ENCODE measurements around the gene MAPT. TPM values are rescaled to one million over a fixed set of nuclear protein-coding genes. Genes with fewer than 3 reads are reported as not detected.

Gene MAPT
- total RNA-seq, 6 donors from 2014 or later: 2.1 to 3.7 (median 2.8) TPM

GRCh38 chr17:46031920-46032319 is 137.6 kb downstream of the MAPT start:
- ATAC-seq (ENCODE audit: low FRiP score in 2 of 2) (no peak), DNase-seq (no peak)
- Histone ChIP-seq H3K4me1 (peaks cover 0 to 10% (median 5%) of the 10 kb centered on the region in 4 donors), H3K27me3 (no peaks in the 10 kb centered on the region), H3K27ac (no peak overlapping the region), H3K4me3 (no peak overlapping the region), H3K36me3 (peaks cover 42 to 91% (median 65%) of the 10 kb centered on the region in 4 donors), H3K9me3 (no peaks in the 10 kb centered on the region)
- 85 to 97% methylated on average over 8 of the region's 8 CpGs for WGBS, 2 donors
- TF ChIP-seq EP300 (IDR thresholded peaks at IDR 0.05) (no peak), POLR2AphosphoS5 (IDR thresholded peaks at IDR 0.05) (no peak), POLR2A (IDR thresholded peaks at IDR 0.05) (no peak)
- TF ChIP-seq, protein P1, sequence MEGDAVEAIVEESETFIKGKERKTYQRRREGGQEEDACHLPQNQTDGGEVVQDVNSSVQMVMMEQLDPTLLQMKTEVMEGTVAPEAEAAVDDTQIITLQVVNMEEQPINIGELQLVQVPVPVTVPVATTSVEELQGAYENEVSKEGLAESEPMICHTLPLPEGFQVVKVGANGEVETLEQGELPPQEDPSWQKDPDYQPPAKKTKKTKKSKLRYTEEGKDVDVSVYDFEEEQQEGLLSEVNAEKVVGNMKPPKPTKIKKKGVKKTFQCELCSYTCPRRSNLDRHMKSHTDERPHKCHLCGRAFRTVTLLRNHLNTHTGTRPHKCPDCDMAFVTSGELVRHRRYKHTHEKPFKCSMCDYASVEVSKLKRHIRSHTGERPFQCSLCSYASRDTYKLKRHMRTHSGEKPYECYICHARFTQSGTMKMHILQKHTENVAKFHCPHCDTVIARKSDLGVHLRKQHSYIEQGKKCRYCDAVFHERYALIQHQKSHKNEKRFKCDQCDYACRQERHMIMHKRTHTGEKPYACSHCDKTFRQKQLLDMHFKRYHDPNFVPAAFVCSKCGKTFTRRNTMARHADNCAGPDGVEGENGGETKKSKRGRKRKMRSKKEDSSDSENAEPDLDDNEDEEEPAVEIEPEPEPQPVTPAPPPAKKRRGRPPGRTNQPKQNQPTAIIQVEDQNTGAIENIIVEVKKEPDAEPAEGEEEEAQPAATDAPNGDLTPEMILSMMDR (IDR thresholded peaks at IDR 0.05): no peak

- DNase-seq: no peak
- Histone ChIP-seq H3K4me1 (peaks cover 0 to 10% (median 5%) of the 10 kb centered on the region in 4 donors), H3K4me3 (no peak overlapping the region), H3K27me3 (no peaks in the 10 kb centered on the region), H3K36me3 (peaks cover 45 to 96% (median 72%) of the 10 kb centered on the region in 4 donors), H3K27ac (no peak overlapping the region), H3K9me3 (no peaks in the 10 kb centered on the region)
- ATAC-seq (ENCODE audit: low FRiP score in 2 of 2): no peak
- WGBS, 2 donors: 90 to 96% methylated on average over 11 of the region's 11 CpGs
- TF ChIP-seq POLR2A (IDR thresholded peaks at IDR 0.05): no peak
- TF ChIP-seq, protein P1 (IDR thresholded peaks at IDR 0.05): no peak
- no peak for TF ChIP-seq EP300 (IDR thresholded peaks at IDR 0.05)
- no peak for TF ChIP-seq POLR2AphosphoS5 (IDR thresholded peaks at IDR 0.05)
Observed at GRCh38 chr17:46032909-46033308, 138.6 kb downstream of the MAPT start.

DNA sequence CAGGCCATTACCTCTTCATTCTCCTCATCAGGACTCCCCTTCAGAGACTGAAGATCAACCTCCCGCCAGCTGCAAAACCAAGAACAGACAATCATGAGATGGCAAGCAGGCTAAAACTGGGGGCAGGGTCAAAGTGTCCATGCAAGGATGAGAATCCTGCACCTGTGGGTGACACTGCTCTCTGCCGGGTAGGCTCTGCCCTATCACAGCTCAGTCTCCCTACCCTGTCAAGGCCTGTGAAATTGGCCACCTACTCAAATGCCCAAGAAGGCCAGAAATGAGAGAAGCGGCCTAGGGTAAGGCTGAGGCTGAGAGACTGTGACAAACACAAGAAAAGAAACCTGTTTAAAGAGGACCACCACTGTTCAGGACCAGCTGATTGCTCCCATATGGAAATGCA is 139.0 kb downstream of the MAPT start:
- WGBS, 2 donors: 91 to 92% methylated on average over 3 of the region's 3 CpGs
- no peak for ATAC-seq (ENCODE audit: low FRiP score in 2 of 2)

DNA sequence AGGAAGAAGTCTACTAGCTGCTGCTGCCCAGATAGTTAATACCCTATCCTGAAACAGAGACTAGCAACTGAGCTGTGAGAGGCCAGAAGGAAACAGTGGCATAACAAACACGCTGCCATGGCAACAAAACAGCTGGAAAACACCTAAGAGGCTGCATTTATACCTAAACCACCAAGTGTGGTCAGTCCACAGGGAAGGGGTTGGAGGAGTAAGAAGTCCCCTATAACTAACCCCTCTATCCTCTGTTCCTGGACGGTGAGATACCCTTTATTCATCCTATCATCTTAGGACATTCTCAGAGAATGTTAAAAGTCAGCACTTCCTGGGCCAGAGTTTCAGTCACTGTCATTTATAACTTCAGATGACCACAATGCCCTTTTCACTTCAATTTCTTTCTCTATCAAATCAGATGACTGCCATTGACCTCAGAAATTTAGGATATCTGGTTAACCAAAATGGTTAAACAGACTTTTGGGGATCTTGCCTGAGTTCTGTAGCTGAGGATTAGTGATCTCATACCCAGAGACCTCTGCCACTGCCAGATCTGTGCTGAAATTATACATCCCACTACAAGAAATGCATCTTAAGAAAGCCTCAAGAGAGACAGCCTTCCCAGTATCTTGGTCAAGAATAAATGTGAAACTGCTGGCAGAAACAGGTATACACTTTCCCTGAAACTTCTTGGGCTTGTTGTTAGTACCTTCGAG is 140.9 kb downstream of the MAPT start:
- no peak for TF ChIP-seq EP300 (IDR thresholded peaks at IDR 0.05)
- no peak for TF ChIP-seq POLR2A (IDR thresholded peaks at IDR 0.05)
- TF ChIP-seq POLR2AphosphoS5 (IDR thresholded peaks at IDR 0.05): no peak
- TF ChIP-seq, protein P1 (IDR thresholded peaks at IDR 0.05): no peak
- Histone ChIP-seq H3K27me3 (no peaks in the 10 kb centered on the region), H3K4me1 (peaks cover 0 to 5% (median 0%) of the 10 kb centered on the region in 4 donors), H3K36me3 (peaks cover 51 to 100% (median 83%) of the 10 kb centered on the region in 4 donors), H3K27ac (peak overlapping the region in 1 of 4 donors; percentile 27), H3K4me3 (no peak overlapping the region), H3K9me3 (no peaks in the 10 kb centered on the region)
- no peak for ATAC-seq (ENCODE audit: low FRiP score in 2 of 2)
- DNase-seq: no peak
- 81 to 90% methylated on average over 3 of the region's 3 CpGs for WGBS, 2 donors

More for the DNA sequence above, 139.0 kb downstream of the MAPT start:
- DNase-seq: no peak
- H3K27me3 ChIP-seq: no peaks in the 10 kb centered on the region
- peaks cover 50 to 96% (median 75%) of the 10 kb centered on the region in 4 donors for H3K36me3 ChIP-seq
- H3K9me3 ChIP-seq: no peaks in the 10 kb centered on the region
- peaks cover 0 to 6% (median 5%) of the 10 kb centered on the region in 4 donors for H3K4me1 ChIP-seq
- TF ChIP-seq POLR2A (IDR thresholded peaks at IDR 0.05) (no peak), EP300 (IDR thresholded peaks at IDR 0.05) (no peak), POLR2AphosphoS5 (IDR thresholded peaks at IDR 0.05) (no peak)
- TF ChIP-seq, protein P1 (IDR thresholded peaks at IDR 0.05): no peak
- no peak overlapping the region for H3K27ac ChIP-seq
- no peak overlapping the region for H3K4me3 ChIP-seq
